ENCODE measurements around the gene SLCO1C1. TPM values are rescaled to one million over a fixed set of nuclear protein-coding genes. Genes with fewer than 3 reads are reported as not detected.

The SLCO1C1 gene
- polyA plus RNA-seq, 1 experiment, result not detected

DNA sequence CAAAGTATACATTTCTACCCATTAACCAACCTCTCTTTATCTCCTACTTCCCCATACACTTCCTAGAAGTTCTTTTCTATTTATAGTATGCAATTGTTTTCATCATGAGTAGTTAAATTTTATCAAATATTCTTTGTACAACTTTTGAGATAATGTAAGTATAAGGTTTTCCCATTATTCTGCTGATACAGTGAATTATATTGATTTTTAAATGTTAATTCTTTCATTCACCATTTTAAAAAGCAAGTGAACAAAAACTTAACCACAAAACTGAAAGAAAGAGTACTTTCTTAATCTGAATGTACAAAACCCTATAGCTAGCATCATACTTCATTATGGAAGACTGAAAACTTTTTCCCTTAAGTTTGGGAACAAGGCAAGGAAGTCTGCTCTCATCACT lies 105.9 kb downstream of the SLCO1C1 start:
- CTCF ChIA-PET, result no interaction called here
- TF ChIP-seq, protein P1, sequence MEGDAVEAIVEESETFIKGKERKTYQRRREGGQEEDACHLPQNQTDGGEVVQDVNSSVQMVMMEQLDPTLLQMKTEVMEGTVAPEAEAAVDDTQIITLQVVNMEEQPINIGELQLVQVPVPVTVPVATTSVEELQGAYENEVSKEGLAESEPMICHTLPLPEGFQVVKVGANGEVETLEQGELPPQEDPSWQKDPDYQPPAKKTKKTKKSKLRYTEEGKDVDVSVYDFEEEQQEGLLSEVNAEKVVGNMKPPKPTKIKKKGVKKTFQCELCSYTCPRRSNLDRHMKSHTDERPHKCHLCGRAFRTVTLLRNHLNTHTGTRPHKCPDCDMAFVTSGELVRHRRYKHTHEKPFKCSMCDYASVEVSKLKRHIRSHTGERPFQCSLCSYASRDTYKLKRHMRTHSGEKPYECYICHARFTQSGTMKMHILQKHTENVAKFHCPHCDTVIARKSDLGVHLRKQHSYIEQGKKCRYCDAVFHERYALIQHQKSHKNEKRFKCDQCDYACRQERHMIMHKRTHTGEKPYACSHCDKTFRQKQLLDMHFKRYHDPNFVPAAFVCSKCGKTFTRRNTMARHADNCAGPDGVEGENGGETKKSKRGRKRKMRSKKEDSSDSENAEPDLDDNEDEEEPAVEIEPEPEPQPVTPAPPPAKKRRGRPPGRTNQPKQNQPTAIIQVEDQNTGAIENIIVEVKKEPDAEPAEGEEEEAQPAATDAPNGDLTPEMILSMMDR (IDR thresholded peaks at IDR 0.05; ENCODE audit: low read depth, low read length), result no peak
- POLR2A ChIA-PET, result no interaction called here
- Histone ChIP-seq H3K27me3 (ENCODE audit: control insufficient read depth, insufficient read depth, low read length) (no peaks in the 10 kb centered on the region), H3K9me3 (ENCODE audit: control insufficient read depth, insufficient read depth, low read length) (no peaks in the 10 kb centered on the region), H3K4me3 (ENCODE audit: low read depth, low read length) (no peak overlapping the region), H3K27ac (ENCODE audit: low read depth, low read length) (no peak overlapping the region)
- no peak for DNase-seq (ENCODE audit: low read depth, low spot score)

Other genes with a start within 250 kb of the SLCO1C1 start
- gene SLCO1B3, start 115.4 kb downstream of the SLCO1C1 start, polyA plus RNA-seq (2011; rRNA removed), result not detected in 2 replicates